ENCODE results near the gene CNN1.

- TF ChIP-seq POLR2A (IDR thresholded peaks at IDR 0.05) (no peak), CTCF (IDR thresholded peaks at IDR 0.05) (no peak)
These were observed 39.8 kb downstream of the CNN1 start for GRCh38 chr19:11578258-11579142.
